ENCODE data around the gene HOXC11.

HOXC11 gene

GRCh38 chr12:54026640-54027441 is 53.9 kb downstream of the HOXC11 start:
- DNase-seq, result no peak

All from NCI-H526 treated with DMSO at 0.1 percent for 48 hours (cell line).